GM12878 (cell line): Measurements from ENCODE around the gene NKD1. TPM values are rescaled to one million over a fixed set of nuclear protein-coding genes. Genes with fewer than 3 reads are reported as not detected.

Experiments used
- ATAC-seq: fragments of 200-7000 bp; cut with Tn5 transposase; 3 replicates; pipeline ENCODE4 v1.9.1; 2020; ENCODE audit warnings: mild to moderate bottlenecking, moderate library complexity
- BruUV-seq: library from RNA; stranded (reverse); fragments of 400-500 nt; replicated peaks from 2 replicates; lab custom pipeline; 2021; lab: Mats Ljungman, UMichigan
- CTCF ChIA-PET: fragments of 300-600 bp; sonication (Branson Sonifier 250); formaldehyde crosslinking; extraction: SDS; loops from one replicate; lab custom pipeline; 2021; ENCODE audit warnings: inconsistent platforms; lab: Yijun Ruan, JAX
- POLR2A ChIA-PET: fragments of 350-600 bp; formaldehyde crosslinking; extraction: SDS; loops from one replicate; lab custom pipeline; 2021; ENCODE audit warnings: inconsistent platforms; lab: Charles Lee
- RAD21 ChIA-PET: fragments of 300-600 bp; sonication (Branson Sonifier 250); formaldehyde crosslinking; loops from one replicate; lab custom pipeline; 2023; ENCODE audit warnings: antibody characterized with exemption; ENCODE audit not compliant: unreplicated experiment; lab: Charles Lee
- SMC1A ChIA-PET: fragments of 300-600 bp; sonication (Branson Sonifier 250); formaldehyde crosslinking; loops from one replicate; lab custom pipeline; 2023; ENCODE audit not compliant: unreplicated experiment, uncharacterized antibody; lab: Charles Lee
- DNase-seq: peaks from one replicate; pipeline ENCODE4 v3.0.0-alpha.2; 2011; ENCODE audit warnings: low read depth, low spot score
- FAIRE-seq: peaks from 3 replicates; lab custom pipeline; 2011; peaks lifted over from hg19 to GRCh38; lab: Jason Lieb, UNC
- H2AFZ ChIP-seq: 2 replicates; pipeline ENCODE4 v1.6.0; 2011; ENCODE audit warnings: low read depth, low read length, control low read depth; ENCODE audit not compliant: control insufficient read depth
- H3K27ac ChIP-seq: 2 replicates; pipeline ENCODE4 v1.5.1; 2011; ENCODE audit warnings: control low read depth; ENCODE audit not compliant: control insufficient read depth, insufficient read depth
- H3K27me3 ChIP-seq, 2 experiments: replicated peaks in 1 of 2; 2 replicates each; pipeline versions ENCODE4 v1.6.0 to v1.6.1; 2011; ENCODE audit warnings: low read length in 1 of 2; ENCODE audit not compliant: control insufficient read depth in 2 of 2, insufficient read depth in 2 of 2
- H3K36me3 ChIP-seq, 2 experiments: 2 replicates each; pipeline ENCODE4 v1.5.1; 2011; ENCODE audit warnings: low read length in 1 of 2; ENCODE audit not compliant: control insufficient read depth in 2 of 2, insufficient read depth in 2 of 2
- H3K4me1 ChIP-seq: 2 replicates; pipeline ENCODE4 v1.6.1; 2011; ENCODE audit warnings: mild to moderate bottlenecking, low read length, moderate library complexity, mixed read lengths; ENCODE audit not compliant: control insufficient read depth, insufficient read depth
- H3K4me2 ChIP-seq: 2 replicates; pipeline ENCODE4 v1.6.0; 2011; ENCODE audit warnings: control low read depth; ENCODE audit not compliant: control insufficient read depth, insufficient read depth
- H3K4me3 ChIP-seq: fragments of 200-600 bp; sonication (generic); 2 replicates; pipeline ENCODE4 v1.5.1; 2016
- H3K79me2 ChIP-seq: 2 replicates; pipeline ENCODE4 v1.6.0; 2011; ENCODE audit warnings: low read length; ENCODE audit not compliant: control insufficient read depth, insufficient read depth
- H3K9ac ChIP-seq: 2 replicates; pipeline ENCODE4 v1.8.0; 2011; ENCODE audit warnings: low read length, control low read depth, mixed read lengths; ENCODE audit not compliant: control insufficient read depth, insufficient read depth
- H3K9me3 ChIP-seq: replicated peaks from 3 replicates; pipeline ENCODE4 v1.5.1; 2011; ENCODE audit warnings: mild to moderate bottlenecking, low read length; ENCODE audit not compliant: control insufficient read depth, insufficient read depth
- H4K20me1 ChIP-seq: 2 replicates; pipeline ENCODE4 v1.6.0; 2011; ENCODE audit not compliant: control insufficient read depth, insufficient read depth
- FOXK2 ChIP-seq: fragments of 450-650 bp; IDR thresholded peaks from 2 replicates; pipeline ENCODE4 v1.6.1; 2017; ENCODE audit warnings: mild to moderate bottlenecking, moderate library complexity
- IKZF1 ChIP-seq: fragments of 450-650 bp; conservative IDR thresholded peaks from 2 replicates; pipeline ENCODE4 v1.6.1; 2017; ENCODE audit warnings: antibody characterized with exemption, mild to moderate bottlenecking
- NFYB ChIP-seq: IDR thresholded peaks from 2 replicates; pipeline ENCODE4 v1.6.1; 2011; ENCODE audit warnings: low read depth, mild to moderate bottlenecking, low read length, improper control_type of control experiment, moderate library complexity; ENCODE audit not compliant: insufficient read depth
- NRF1 ChIP-seq: conservative IDR thresholded peaks from 2 replicates; pipeline ENCODE4 v1.6.1; 2011; ENCODE audit warnings: mild to moderate bottlenecking, low read depth, low read length, improper control_type of control experiment
- RAD21 ChIP-seq: IDR thresholded peaks from 2 replicates; pipeline ENCODE4 v1.6.1; 2011; ENCODE audit warnings: mild to moderate bottlenecking, low read depth, low read length, moderate library complexity; ENCODE audit not compliant: insufficient read depth
- SMC3 ChIP-seq: IDR thresholded peaks from 2 replicates; pipeline ENCODE4 v1.6.1; 2011; ENCODE audit warnings: low read length, improper control_type of control experiment, borderline replicate concordance
- WGBS: methylation state at CpG from one replicate; pipeline ENCODE4 v1.1.6; 2016; ENCODE audit warnings: low lambda C conversion rate; ENCODE audit not compliant: insufficient replicate concordance, insufficient coverage; ENCODE audit errors: missing lambda C conversion rate; 5-methylcytosine and 5-hydroxymethylcytosine counted together
- in situ Hi-C: fragments of 300-500 bp; cut with MboI; formaldehyde crosslinking; loops from 9 replicates; pipeline ENCODE4 v1.14.3; 2018; ENCODE audit warnings: mixed read lengths
- intact Hi-C: fragments of 100-400 bp; cut with micrococcal nuclease; formaldehyde crosslinking; loops from one replicate; pipeline ENCODE4 v1.14.2; 2022; ENCODE audit not compliant: unreplicated experiment
- polyA plus RNA-seq, 11 experiments: library from polyadenylated mRNA; depleted of rRNA in 4 of 11; unstranded in 6 of 11; stranded (reverse) in 5 of 11; fragments of >200 nt; fragmentation: Nextera tagmentation in 4 of 11; fragmentation: Illumina TruSeq in 1 of 11; extraction: Ambion mirVana in 4 of 11; extraction: Trizol in 1 of 11; gene quantifications; 1 replicate in 1 of 11; 2 replicates in 10 of 11; pipeline versions ENCODE4 v1.2.1 to v1.2.3, GENCODE V29; 2011 to 2016; ENCODE audit warnings: inconsistent platforms in 2 of 11, missing spikeins in 2 of 11, low read depth in 1 of 11
- total RNA-seq, 4 experiments: library from RNA; depleted of rRNA in 3 of 4; stranded (reverse); fragments of >200 nt in 3 of 4; fragmentation: Illumina TruSeq in 1 of 4; extraction: Trizol in 1 of 4; gene quantifications; 2 replicates each; pipeline versions ENCODE4 v1.2.1 to v1.2.3, GENCODE V29; 2013 to 2021
- TF ChIP-seq, protein P1 (sequence below): fragments of 450-650 bp; IDR thresholded peaks from 2 replicates; pipeline ENCODE4 v1.6.1; 2017; ENCODE audit warnings: mild to moderate bottlenecking
- TF ChIP-seq, protein P2 (sequence below): fragments of 450-650 bp; IDR thresholded peaks from 2 replicates; pipeline ENCODE4 v1.6.1; 2017; ENCODE audit warnings: mild to moderate bottlenecking, moderate library complexity
- TF ChIP-seq, protein P3 (sequence below): fragments of 450-650 bp; IDR thresholded peaks from 2 replicates; pipeline ENCODE4 v1.6.1; 2017; ENCODE audit warnings: antibody characterized with exemption, mild to moderate bottlenecking, moderate library complexity
- TF ChIP-seq, protein P4 (sequence below): fragments of 450-650 bp; IDR thresholded peaks from 2 replicates; pipeline ENCODE4 v1.6.1; 2018; ENCODE audit warnings: borderline replicate concordance, mild to moderate bottlenecking; ENCODE audit not compliant: partially characterized antibody

Gene NKD1
- total and polyA plus RNA-seq, 10 of the 15 experiments (the other 5 are each of a cell fraction or from before 2014, with no cell fraction given) = under 0.01 to 0.49 (median 0.04) TPM; not detected in 2

DNA sequence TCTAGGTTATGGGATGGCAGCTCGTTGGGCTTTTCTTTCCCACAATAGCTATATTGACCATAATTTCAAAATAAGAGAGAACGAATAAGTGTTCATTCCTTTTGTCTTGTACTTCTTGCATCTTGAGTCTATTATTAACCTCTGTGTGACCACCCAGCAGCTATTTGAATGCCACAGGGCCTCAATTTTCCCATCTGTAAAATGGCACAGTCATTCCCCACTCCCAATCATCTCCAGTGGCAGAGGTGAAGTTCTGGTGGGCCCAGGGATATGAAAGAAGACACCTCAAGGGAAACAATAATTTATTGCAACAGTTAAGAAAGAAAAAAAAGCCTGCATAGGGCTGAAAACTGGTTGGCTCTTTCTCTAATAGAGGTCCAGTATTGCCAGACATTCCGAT lies 28.6 kb upstream of the NKD1 start:
- no TSS peak for BruUV-seq
- no peaks in the 10 kb centered on the region for H3K4me1 ChIP-seq
- FAIRE-seq = no peak
- no peak for ATAC-seq
- SMC1A ChIA-PET = interaction anchor here (1.3 kb wide), 1 partner anchor 146 kb away, joined by 3 read pairs; no protein-coding TSS in a partner anchor
- H3K9me3 ChIP-seq = peaks cover 1% of the 10 kb centered on the region; the same call in 1 of the 3 replicates
- H3K36me3 ChIP-seq = no peaks in the 10 kb centered on the region
- POLR2A ChIA-PET = no interaction called here
- H3K9ac ChIP-seq = no peak overlapping the region
- TF ChIP-seq IKZF1 (no peak), NFYB (no peak), FOXK2 (no peak), SMC3 (no peak), RAD21 (no peak), NRF1 (no peak)
- TF ChIP-seq, protein P1, sequence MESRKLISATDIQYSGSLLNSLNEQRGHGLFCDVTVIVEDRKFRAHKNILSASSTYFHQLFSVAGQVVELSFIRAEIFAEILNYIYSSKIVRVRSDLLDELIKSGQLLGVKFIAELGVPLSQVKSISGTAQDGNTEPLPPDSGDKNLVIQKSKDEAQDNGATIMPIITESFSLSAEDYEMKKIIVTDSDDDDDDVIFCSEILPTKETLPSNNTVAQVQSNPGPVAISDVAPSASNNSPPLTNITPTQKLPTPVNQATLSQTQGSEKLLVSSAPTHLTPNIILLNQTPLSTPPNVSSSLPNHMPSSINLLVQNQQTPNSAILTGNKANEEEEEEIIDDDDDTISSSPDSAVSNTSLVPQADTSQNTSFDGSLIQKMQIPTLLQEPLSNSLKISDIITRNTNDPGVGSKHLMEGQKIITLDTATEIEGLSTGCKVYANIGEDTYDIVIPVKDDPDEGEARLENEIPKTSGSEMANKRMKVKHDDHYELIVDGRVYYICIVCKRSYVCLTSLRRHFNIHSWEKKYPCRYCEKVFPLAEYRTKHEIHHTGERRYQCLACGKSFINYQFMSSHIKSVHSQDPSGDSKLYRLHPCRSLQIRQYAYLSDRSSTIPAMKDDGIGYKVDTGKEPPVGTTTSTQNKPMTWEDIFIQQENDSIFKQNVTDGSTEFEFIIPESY = no peak
- TF ChIP-seq, protein P2, sequence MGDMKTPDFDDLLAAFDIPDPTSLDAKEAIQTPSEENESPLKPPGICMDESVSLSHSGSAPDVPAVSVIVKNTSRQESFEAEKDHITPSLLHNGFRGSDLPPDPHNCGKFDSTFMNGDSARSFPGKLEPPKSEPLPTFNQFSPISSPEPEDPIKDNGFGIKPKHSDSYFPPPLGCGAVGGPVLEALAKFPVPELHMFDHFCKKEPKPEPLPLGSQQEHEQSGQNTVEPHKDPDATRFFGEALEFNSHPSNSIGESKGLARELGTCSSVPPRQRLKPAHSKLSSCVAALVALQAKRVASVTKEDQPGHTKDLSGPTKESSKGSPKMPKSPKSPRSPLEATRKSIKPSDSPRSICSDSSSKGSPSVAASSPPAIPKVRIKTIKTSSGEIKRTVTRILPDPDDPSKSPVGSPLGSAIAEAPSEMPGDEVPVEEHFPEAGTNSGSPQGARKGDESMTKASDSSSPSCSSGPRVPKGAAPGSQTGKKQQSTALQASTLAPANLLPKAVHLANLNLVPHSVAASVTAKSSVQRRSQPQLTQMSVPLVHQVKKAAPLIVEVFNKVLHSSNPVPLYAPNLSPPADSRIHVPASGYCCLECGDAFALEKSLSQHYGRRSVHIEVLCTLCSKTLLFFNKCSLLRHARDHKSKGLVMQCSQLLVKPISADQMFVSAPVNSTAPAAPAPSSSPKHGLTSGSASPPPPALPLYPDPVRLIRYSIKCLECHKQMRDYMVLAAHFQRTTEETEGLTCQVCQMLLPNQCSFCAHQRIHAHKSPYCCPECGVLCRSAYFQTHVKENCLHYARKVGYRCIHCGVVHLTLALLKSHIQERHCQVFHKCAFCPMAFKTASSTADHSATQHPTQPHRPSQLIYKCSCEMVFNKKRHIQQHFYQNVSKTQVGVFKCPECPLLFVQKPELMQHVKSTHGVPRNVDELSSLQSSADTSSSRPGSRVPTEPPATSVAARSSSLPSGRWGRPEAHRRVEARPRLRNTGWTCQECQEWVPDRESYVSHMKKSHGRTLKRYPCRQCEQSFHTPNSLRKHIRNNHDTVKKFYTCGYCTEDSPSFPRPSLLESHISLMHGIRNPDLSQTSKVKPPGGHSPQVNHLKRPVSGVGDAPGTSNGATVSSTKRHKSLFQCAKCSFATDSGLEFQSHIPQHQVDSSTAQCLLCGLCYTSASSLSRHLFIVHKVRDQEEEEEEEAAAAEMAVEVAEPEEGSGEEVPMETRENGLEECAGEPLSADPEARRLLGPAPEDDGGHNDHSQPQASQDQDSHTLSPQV = no peak
- TF ChIP-seq, protein P3, sequence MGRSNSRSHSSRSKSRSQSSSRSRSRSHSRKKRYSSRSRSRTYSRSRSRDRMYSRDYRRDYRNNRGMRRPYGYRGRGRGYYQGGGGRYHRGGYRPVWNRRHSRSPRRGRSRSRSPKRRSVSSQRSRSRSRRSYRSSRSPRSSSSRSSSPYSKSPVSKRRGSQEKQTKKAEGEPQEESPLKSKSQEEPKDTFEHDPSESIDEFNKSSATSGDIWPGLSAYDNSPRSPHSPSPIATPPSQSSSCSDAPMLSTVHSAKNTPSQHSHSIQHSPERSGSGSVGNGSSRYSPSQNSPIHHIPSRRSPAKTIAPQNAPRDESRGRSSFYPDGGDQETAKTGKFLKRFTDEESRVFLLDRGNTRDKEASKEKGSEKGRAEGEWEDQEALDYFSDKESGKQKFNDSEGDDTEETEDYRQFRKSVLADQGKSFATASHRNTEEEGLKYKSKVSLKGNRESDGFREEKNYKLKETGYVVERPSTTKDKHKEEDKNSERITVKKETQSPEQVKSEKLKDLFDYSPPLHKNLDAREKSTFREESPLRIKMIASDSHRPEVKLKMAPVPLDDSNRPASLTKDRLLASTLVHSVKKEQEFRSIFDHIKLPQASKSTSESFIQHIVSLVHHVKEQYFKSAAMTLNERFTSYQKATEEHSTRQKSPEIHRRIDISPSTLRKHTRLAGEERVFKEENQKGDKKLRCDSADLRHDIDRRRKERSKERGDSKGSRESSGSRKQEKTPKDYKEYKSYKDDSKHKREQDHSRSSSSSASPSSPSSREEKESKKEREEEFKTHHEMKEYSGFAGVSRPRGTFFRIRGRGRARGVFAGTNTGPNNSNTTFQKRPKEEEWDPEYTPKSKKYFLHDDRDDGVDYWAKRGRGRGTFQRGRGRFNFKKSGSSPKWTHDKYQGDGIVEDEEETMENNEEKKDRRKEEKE = no peak
- TF ChIP-seq, protein P4, sequence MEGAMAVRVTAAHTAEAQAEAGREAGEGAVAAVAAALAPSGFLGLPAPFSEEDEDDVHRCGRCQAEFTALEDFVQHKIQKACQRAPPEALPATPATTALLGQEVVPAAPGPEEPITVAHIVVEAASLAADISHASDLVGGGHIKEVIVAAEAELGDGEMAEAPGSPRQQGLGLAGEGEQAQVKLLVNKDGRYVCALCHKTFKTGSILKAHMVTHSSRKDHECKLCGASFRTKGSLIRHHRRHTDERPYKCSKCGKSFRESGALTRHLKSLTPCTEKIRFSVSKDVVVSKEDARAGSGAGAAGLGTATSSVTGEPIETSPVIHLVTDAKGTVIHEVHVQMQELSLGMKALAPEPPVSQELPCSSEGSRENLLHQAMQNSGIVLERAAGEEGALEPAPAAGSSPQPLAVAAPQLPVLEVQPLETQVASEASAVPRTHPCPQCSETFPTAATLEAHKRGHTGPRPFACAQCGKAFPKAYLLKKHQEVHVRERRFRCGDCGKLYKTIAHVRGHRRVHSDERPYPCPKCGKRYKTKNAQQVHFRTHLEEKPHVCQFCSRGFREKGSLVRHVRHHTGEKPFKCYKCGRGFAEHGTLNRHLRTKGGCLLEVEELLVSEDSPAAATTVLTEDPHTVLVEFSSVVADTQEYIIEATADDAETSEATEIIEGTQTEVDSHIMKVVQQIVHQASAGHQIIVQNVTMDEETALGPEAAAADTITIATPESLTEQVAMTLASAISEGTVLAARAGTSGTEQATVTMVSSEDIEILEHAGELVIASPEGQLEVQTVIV = no peak
- TF ChIP-seq, all 136 proteins: peak for 0
- ChIA-PET RAD21 (no interaction called here), CTCF (no interaction called here)
- H3K27me3 ChIP-seq = no peaks in the 10 kb centered on the region; a peak in 1 of 4 replicates
- H2AFZ ChIP-seq = no peak overlapping the region
- no peak overlapping the region for H3K4me2 ChIP-seq
- H4K20me1 ChIP-seq = no peaks in the 10 kb centered on the region
- no peak for DNase-seq
- in situ Hi-C loops = no loop called here
- WGBS = 19% methylated on average over 3 of the region's 3 CpGs
- no peaks in the 10 kb centered on the region for H3K79me2 ChIP-seq
- H3K4me3 ChIP-seq = no peak overlapping the region
- intact Hi-C loops = no loop called here
- no peak overlapping the region for H3K27ac ChIP-seq
